ENCODE results near the gene CARNS1. TPM values are rescaled to one million over a fixed set of nuclear protein-coding genes. Genes with fewer than 3 reads are reported as not detected.

CARNS1 gene
- polyA plus RNA-seq, 1 experiment: 0.12 TPM

GRCh38 chr11:67410984-67411784, 4.3 kb upstream of the CARNS1 start:
- Histone ChIP-seq H3K4me3 (ENCODE audit: low read depth, low read length) (no peak overlapping the region), H3K27me3 (ENCODE audit: control insufficient read depth, insufficient read depth, low read length) (peaks cover 17% of the 10 kb centered on the region), H3K36me3 (ENCODE audit: control insufficient read depth, insufficient read depth, low read length) (no peaks in the 10 kb centered on the region)
- no peak for DNase-seq (ENCODE audit: low read depth)
- no peak for TF ChIP-seq CTCF (IDR thresholded peaks at IDR 0.05; ENCODE audit: insufficient read depth, low read depth, low read length)
- CTCF ChIA-PET: interaction anchor here (1.9 kb wide), 1 partner anchor 29 kb away, joined by 5 read pairs; no protein-coding TSS in a partner anchor
- POLR2A ChIA-PET: no interaction called here

- no peak overlapping the region for H3K4me3 ChIP-seq (ENCODE audit: low read depth, low read length)
- H3K36me3 ChIP-seq (ENCODE audit: control insufficient read depth, insufficient read depth, low read length): no peaks in the 10 kb centered on the region
- ChIA-PET POLR2A (no interaction called here), CTCF (interaction anchor here (1.9 kb wide), 1 partner anchor 30 kb away, joined by 5 read pairs; no protein-coding TSS in a partner anchor)
- no peak for DNase-seq (ENCODE audit: low read depth)
- peaks cover 17% of the 10 kb centered on the region for H3K27me3 ChIP-seq (ENCODE audit: control insufficient read depth, insufficient read depth, low read length)
- no peak for TF ChIP-seq CTCF (IDR thresholded peaks at IDR 0.05; ENCODE audit: insufficient read depth, low read depth, low read length)
Measured at GRCh38 chr11:67411785-67412152, 3.7 kb upstream of the CARNS1 start.

GRCh38 chr11:67412495-67413179, 2.8 kb upstream of the CARNS1 start:
- no peak for TF ChIP-seq CTCF (IDR thresholded peaks at IDR 0.05; ENCODE audit: insufficient read depth, low read depth, low read length)
- no peak overlapping the region for H3K4me3 ChIP-seq (ENCODE audit: low read depth, low read length)
- DNase-seq (ENCODE audit: low read depth): no peak
- POLR2A ChIA-PET: no interaction called here
- CTCF ChIA-PET: interaction anchor here (0.8 to 1.9 kb wide), 2 partner anchors 11 to 30 kb away, joined by 4 to 5 read pairs; partner anchors contain the start of gene PPP1CA
- H3K27me3 ChIP-seq (ENCODE audit: control insufficient read depth, insufficient read depth, low read length): peaks cover 15% of the 10 kb centered on the region
- no peaks in the 10 kb centered on the region for H3K36me3 ChIP-seq (ENCODE audit: control insufficient read depth, insufficient read depth, low read length)

- no peaks in the 10 kb centered on the region for H3K36me3 ChIP-seq (ENCODE audit: control insufficient read depth, insufficient read depth, low read length)
- no peak for TF ChIP-seq CTCF (IDR thresholded peaks at IDR 0.05; ENCODE audit: insufficient read depth, low read depth, low read length)
- DNase-seq (ENCODE audit: low read depth): no peak
- CTCF ChIA-PET: interaction anchor here (1.4 kb wide), 1 partner anchor 12 kb away, joined by 5 read pairs; the partner anchor contains the start of gene PPP1CA
- peaks cover 14% of the 10 kb centered on the region for H3K27me3 ChIP-seq (ENCODE audit: control insufficient read depth, insufficient read depth, low read length)
- H3K4me3 ChIP-seq (ENCODE audit: low read depth, low read length): no peak overlapping the region
- POLR2A ChIA-PET: no interaction called here
Measured at GRCh38 chr11:67413266-67413849, 2.1 kb upstream of the CARNS1 start.
